ENCODE results near the gene C9. TPM values are rescaled to one million over a fixed set of nuclear protein-coding genes. Genes with fewer than 3 reads are reported as not detected.

The C9 gene
- total RNA-seq, 1 donor from 2014 or later: not detected

DNA sequence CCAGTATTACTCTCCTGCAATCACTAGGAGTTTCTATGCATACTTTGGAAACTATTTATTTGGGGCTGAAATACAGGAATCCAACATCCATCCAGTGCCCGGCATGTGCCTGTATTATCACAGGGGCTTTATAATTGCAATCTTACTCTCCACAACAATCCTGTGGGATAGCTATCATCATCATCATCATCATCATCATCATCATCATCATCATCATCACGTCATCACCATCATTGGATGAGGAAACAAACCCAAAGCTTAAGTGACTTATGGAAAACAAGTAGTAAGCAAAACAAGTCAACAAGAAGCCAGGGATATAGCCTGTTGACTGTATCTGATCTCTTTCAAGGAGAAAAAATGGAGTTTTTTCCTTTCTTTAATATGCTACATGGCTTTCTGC lies 97.1 kb downstream of the C9 start:
- DNase-seq (ENCODE audit: low spot score): no peak
- H3K27ac Mint-ChIP-seq (ENCODE audit: unreplicated experiment): no peak overlapping the region
- no peaks in the 10 kb centered on the region for H3K4me1 Mint-ChIP-seq (ENCODE audit: low read depth)
- no peak overlapping the region for H3K4me3 Mint-ChIP-seq (ENCODE audit: unreplicated experiment)
- TF ChIP-seq, protein P1, sequence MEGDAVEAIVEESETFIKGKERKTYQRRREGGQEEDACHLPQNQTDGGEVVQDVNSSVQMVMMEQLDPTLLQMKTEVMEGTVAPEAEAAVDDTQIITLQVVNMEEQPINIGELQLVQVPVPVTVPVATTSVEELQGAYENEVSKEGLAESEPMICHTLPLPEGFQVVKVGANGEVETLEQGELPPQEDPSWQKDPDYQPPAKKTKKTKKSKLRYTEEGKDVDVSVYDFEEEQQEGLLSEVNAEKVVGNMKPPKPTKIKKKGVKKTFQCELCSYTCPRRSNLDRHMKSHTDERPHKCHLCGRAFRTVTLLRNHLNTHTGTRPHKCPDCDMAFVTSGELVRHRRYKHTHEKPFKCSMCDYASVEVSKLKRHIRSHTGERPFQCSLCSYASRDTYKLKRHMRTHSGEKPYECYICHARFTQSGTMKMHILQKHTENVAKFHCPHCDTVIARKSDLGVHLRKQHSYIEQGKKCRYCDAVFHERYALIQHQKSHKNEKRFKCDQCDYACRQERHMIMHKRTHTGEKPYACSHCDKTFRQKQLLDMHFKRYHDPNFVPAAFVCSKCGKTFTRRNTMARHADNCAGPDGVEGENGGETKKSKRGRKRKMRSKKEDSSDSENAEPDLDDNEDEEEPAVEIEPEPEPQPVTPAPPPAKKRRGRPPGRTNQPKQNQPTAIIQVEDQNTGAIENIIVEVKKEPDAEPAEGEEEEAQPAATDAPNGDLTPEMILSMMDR (IDR thresholded peaks at IDR 0.05): no peak
- peaks cover 3% of the 10 kb centered on the region for H3K27me3 Mint-ChIP-seq (ENCODE audit: low read depth)
- H3K36me3 Mint-ChIP-seq (ENCODE audit: low read depth): no peaks in the 10 kb centered on the region
- peaks cover 3% of the 10 kb centered on the region for H3K9me3 Mint-ChIP-seq (ENCODE audit: low read depth)

DNA sequence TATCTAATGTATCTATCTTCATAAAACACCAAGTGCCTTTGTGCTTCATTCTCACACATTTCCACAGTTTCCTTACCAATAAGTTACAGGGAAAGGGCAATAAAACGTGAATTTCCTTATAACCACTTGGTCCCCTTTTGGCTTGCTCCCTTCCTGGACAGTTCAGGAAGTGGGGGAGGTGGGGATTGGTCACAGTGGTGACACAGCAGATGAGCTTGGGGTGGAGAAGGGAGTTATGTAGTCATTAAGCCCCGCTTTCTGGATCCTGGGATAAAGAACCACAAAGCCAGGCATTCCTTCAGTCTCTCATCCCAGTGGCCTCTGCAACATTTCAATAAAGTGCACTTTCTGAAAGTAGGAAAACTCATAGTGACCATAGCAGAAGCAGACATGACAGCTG lies 97.9 kb downstream of the C9 start:
- Mint-ChIP-seq H3K4me3 (ENCODE audit: unreplicated experiment) (no peak overlapping the region), H3K27ac (ENCODE audit: unreplicated experiment) (no peak overlapping the region), H3K36me3 (ENCODE audit: low read depth) (no peaks in the 10 kb centered on the region), H3K4me1 (ENCODE audit: low read depth) (no peaks in the 10 kb centered on the region), H3K27me3 (ENCODE audit: low read depth) (peaks cover 3% of the 10 kb centered on the region), H3K9me3 (ENCODE audit: low read depth) (peaks cover 3% of the 10 kb centered on the region)
- no peak for DNase-seq (ENCODE audit: low spot score)
- TF ChIP-seq, protein P1 (IDR thresholded peaks at IDR 0.05): no peak

DNA sequence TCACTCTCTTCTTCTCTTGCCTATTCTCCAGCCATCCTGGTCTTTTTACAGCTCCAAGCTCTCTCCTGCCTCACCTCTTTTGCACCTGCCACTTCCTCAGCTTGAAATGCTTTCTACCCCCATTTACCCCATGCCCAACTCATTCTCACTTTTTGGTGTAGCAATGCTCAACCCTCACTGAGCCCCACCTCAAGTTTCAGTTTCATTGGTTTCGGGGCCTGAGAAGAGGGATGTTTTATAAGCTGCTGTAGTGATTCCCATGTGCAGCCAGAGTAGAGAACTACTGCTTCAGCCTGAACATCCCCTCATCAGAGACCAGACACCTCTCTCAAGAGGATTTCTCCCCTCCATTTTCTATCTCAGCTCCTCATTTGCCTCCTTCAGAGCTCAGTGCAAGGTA lies 99.8 kb downstream of the C9 start:
- no peak overlapping the region for H3K27ac Mint-ChIP-seq (ENCODE audit: unreplicated experiment)

DNA sequence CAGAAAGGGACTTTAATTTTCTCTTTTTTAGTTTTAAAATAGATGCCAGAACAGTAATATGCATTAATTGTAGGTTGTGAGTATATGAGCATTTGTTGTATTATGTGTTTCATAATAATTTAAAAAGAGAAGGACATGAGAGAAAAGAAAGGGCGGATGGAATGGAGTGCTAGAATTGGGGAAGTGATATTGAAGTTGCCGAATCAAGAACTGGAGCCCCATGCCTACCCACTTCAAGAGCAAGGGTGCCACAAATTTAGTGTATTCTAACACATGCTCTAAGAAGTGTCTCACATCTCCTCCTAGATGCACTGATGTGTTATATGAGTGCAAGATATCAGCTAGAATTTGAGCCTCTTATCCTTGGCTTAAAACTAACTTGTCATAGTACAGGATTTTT lies 101.3 kb downstream of the C9 start:
- Mint-ChIP-seq H3K4me1 (ENCODE audit: low read depth) (no peaks in the 10 kb centered on the region), H3K9me3 (ENCODE audit: low read depth) (peaks cover 3% of the 10 kb centered on the region)

More for the DNA sequence above, 99.8 kb downstream of the C9 start:
- Mint-ChIP-seq H3K27me3 (ENCODE audit: low read depth) (peaks cover 2% of the 10 kb centered on the region), H3K9me3 (ENCODE audit: low read depth) (peaks cover 3% of the 10 kb centered on the region), H3K36me3 (ENCODE audit: low read depth) (no peaks in the 10 kb centered on the region), H3K4me3 (ENCODE audit: unreplicated experiment) (no peak overlapping the region), H3K4me1 (ENCODE audit: low read depth) (no peaks in the 10 kb centered on the region)
- no peak for DNase-seq (ENCODE audit: low spot score)
- TF ChIP-seq, protein P1 (IDR thresholded peaks at IDR 0.05): no peak

DNA sequence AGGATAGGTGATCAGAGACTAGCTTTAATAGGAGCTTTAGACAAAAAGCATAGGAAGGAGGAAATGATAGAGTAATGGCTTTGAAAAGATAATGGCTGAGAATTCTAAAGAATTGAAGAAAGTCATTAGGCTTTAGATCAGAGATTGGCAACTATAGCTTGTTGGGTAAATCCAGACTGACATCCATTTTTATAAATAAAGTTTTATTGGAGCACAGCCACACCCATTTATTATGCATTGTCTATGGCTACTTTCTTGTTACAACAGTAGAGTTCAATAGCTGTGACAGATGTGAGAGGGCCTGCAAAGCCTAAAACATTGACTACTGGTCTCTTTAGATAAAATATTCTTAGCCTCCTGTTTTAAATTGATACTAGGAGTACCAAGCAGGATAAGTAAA lies 104.2 kb downstream of the C9 start:
- TF ChIP-seq, protein P1 (IDR thresholded peaks at IDR 0.05): no peak
- Mint-ChIP-seq H3K9me3 (ENCODE audit: low read depth) (peaks cover 3% of the 10 kb centered on the region), H3K4me1 (ENCODE audit: low read depth) (no peaks in the 10 kb centered on the region), H3K36me3 (ENCODE audit: low read depth) (no peaks in the 10 kb centered on the region), H3K4me3 (ENCODE audit: unreplicated experiment) (no peak overlapping the region), H3K27ac (ENCODE audit: unreplicated experiment) (no peak overlapping the region), H3K27me3 (ENCODE audit: low read depth) (peaks cover 18% of the 10 kb centered on the region)
- no peak for DNase-seq (ENCODE audit: low spot score)

More for the DNA sequence above, 101.3 kb downstream of the C9 start:
- TF ChIP-seq, protein P1 (IDR thresholded peaks at IDR 0.05): no peak
- Mint-ChIP-seq H3K27ac (ENCODE audit: unreplicated experiment) (no peak overlapping the region), H3K36me3 (ENCODE audit: low read depth) (no peaks in the 10 kb centered on the region), H3K4me3 (ENCODE audit: unreplicated experiment) (no peak overlapping the region), H3K27me3 (ENCODE audit: low read depth) (peaks cover 4% of the 10 kb centered on the region)
- DNase-seq (ENCODE audit: low spot score): no peak
